Measurements from ENCODE around the gene TM9SF1.

The TM9SF1 gene

GRCh38 chr14:24195186-24196070 lies at the start of gene TM9SF1:
Gene TM9SF1, minus strand, starts transcription at chr14:24195441. Its CDS starts 422 bp downstream, at chr14:24195019.
- peak; percentile 93 for DNase-seq

- DNase-seq, result no peak
Measured at GRCh38 chr14:24243336-24243836, 48.1 kb upstream of the TM9SF1 start.

- DNase-seq, result peak; percentile 94
Measured at GRCh38 chr14:24241829-24242443, 46.7 kb upstream of the TM9SF1 start.

- DNase-seq, result no peak
Measured at GRCh38 chr14:24240110-24240918, 45.1 kb upstream of the TM9SF1 start.

- DNase-seq, result no peak
Measured at GRCh38 chr14:24238527-24239037, 43.3 kb upstream of the TM9SF1 start.

- no peak for DNase-seq
Measured at GRCh38 chr14:24238123-24238522, 42.9 kb upstream of the TM9SF1 start.

GRCh38 chr14:24237463-24237955 lies 42.3 kb upstream of the TM9SF1 start:
- DNase-seq, result no peak

GRCh38 chr14:24236689-24237462 lies 41.6 kb upstream of the TM9SF1 start:
- no peak for DNase-seq

GRCh38 chr14:24235804-24236688 lies 40.8 kb upstream of the TM9SF1 start:
- no peak for DNase-seq

GRCh38 chr14:24234095-24235005 lies 39.1 kb upstream of the TM9SF1 start:
- DNase-seq, result no peak

- no peak for DNase-seq
Measured at GRCh38 chr14:24233538-24233866, 38.3 kb upstream of the TM9SF1 start.

GRCh38 chr14:24232645-24233537 lies 37.6 kb upstream of the TM9SF1 start, which contains the start of gene GMPR2:
Gene GMPR2, plus strand, starts transcription at chr14:24232929. Its CDS starts 325 bp downstream, at chr14:24233254.
- DNase-seq, result peak; percentile 31

GRCh38 chr14:24232121-24232644 lies 36.9 kb upstream of the TM9SF1 start, which contains the start of gene NEDD8:
Gene NEDD8, minus strand, starts transcription at chr14:24232367. Its CDS starts 100 bp downstream, at chr14:24232267.
- peak; percentile 89 for DNase-seq

- DNase-seq, result peak; percentile 38
Measured at GRCh38 chr14:24231263-24232120, 36.3 kb upstream of the TM9SF1 start.

- DNase-seq, result no peak
Measured at GRCh38 chr14:24228902-24229301, 33.7 kb upstream of the TM9SF1 start.

GRCh38 chr14:24226473-24226872 lies 31.2 kb upstream of the TM9SF1 start:
- no peak for DNase-seq

- DNase-seq, result no peak
Measured at GRCh38 chr14:24224618-24225071, 29.4 kb upstream of the TM9SF1 start.
